Stomach smooth muscle (tissue), 2 donors: Measurements from ENCODE around the gene GPS1.

Experiments
- H3K27ac ChIP-seq: one replicate; pipeline ENCODE4 v1.7.0; 2013; ENCODE audit warnings: mild to moderate bottlenecking, low read length, inconsistent platforms
- H3K27me3 ChIP-seq, 2 donors: one replicate each; pipeline ENCODE4 v1.7.0; 2013; ENCODE audit warnings: low read length in 2 of 2; ENCODE audit not compliant: insufficient read depth in 2 of 2, control insufficient read depth in 1 of 2
- H3K36me3 ChIP-seq, 2 donors: one replicate each; pipeline ENCODE4 v1.7.0; 2013; ENCODE audit warnings: low read length in 2 of 2; ENCODE audit not compliant: control insufficient read depth in 2 of 2, insufficient read depth in 2 of 2
- H3K4me1 ChIP-seq: one replicate; pipeline ENCODE4 v1.7.0; 2013; ENCODE audit warnings: low read length; ENCODE audit not compliant: control insufficient read depth, insufficient read depth
- H3K4me3 ChIP-seq, 2 donors: one replicate each; pipeline ENCODE4 v1.7.0; 2013; ENCODE audit warnings: low read length in 2 of 2
- H3K9ac ChIP-seq, 2 donors: one replicate each; pipeline ENCODE4 v1.7.0; 2013; ENCODE audit warnings: low read length in 2 of 2, mild to moderate bottlenecking in 1 of 2
- H3K9me3 ChIP-seq, 2 donors: one replicate each; pipeline ENCODE4 v1.7.0; 2013; ENCODE audit warnings: low read length in 2 of 2; ENCODE audit not compliant: control insufficient read depth in 2 of 2
- donor health status: healthy.
- donor health status: Pancreatic carcinoma.

Gene GPS1

DNA sequence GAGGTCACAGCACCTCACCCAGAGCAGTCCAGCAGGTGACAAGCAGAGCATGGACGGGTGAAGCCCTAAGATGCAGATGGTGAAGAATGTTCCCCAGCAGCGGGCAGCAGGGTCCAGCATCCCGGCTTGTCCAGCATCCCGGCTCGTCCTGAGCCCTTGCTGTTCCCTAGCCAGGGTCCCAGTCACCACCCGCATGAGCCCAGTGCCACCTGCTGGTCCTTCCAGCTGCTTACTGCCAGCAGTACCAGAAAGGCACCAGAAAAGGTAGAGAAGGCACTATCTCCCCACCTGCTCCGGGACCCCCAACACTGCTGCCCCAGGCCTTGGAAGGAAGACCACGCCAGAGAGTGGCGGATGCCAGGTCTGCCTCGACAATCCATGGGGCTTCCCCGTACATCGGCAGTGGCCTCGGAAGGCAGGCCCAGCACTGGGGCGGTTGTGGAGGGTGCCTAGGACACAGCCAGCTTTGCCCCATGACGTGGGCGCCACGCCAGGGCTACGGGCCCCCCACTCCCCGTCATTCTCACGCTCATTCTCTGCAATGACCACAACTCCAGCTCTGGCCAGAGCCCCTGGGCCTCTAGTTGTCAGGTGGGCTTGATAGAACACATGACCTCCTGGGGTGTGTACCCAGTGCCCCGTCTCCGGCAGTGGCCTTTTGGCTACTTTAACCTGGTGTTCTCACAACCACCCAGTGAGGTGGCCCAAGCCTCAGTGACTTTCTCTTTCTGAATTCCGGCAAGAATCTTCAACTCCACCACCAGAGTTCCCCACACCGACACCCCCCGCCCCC, 30.4 kb upstream of the GPS1 start:
- H3K36me3 ChIP-seq = peaks cover 3 to 5% of the 10 kb centered on the region in 2 donors
- no peaks in the 10 kb centered on the region for H3K27me3 ChIP-seq
- H3K9me3 ChIP-seq = no peaks in the 10 kb centered on the region
- H3K27ac ChIP-seq = no peak overlapping the region
- H3K4me1 ChIP-seq = peaks cover 37% of the 10 kb centered on the region
- H3K9ac ChIP-seq = peak overlapping the region; percentile 80 to 83
- peak overlapping the region; percentile 66 to 85 for H3K4me3 ChIP-seq

DNA sequence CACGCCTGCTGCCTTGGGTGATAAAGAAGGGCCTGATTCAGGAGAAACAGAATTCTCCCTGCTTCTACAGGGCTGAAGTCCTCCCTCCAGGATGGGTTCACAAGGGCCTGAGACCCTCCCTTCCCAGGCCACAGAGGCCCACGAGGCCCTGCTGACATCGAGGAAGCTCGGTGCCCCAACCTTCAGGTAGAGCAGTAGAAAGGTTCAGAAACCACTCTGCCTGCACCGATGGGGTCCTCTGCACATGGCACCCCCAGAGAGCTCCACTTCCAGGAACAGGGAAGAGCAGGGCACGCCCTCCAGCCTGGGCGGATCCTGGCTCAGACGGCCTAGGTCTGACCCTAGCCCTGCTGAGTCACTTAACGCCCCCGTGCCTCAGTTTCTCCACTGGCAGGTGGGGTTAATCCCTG, 29.8 kb upstream of the GPS1 start:
- H3K4me1 ChIP-seq = peaks cover 37% of the 10 kb centered on the region
- H3K36me3 ChIP-seq = peaks cover 3 to 5% of the 10 kb centered on the region in 2 donors
- peak overlapping the region; percentile 66 to 85 for H3K4me3 ChIP-seq
- H3K27me3 ChIP-seq = no peaks in the 10 kb centered on the region
- H3K27ac ChIP-seq = no peak overlapping the region
- no peaks in the 10 kb centered on the region for H3K9me3 ChIP-seq
- peak overlapping the region; percentile 80 to 83 for H3K9ac ChIP-seq

DNA sequence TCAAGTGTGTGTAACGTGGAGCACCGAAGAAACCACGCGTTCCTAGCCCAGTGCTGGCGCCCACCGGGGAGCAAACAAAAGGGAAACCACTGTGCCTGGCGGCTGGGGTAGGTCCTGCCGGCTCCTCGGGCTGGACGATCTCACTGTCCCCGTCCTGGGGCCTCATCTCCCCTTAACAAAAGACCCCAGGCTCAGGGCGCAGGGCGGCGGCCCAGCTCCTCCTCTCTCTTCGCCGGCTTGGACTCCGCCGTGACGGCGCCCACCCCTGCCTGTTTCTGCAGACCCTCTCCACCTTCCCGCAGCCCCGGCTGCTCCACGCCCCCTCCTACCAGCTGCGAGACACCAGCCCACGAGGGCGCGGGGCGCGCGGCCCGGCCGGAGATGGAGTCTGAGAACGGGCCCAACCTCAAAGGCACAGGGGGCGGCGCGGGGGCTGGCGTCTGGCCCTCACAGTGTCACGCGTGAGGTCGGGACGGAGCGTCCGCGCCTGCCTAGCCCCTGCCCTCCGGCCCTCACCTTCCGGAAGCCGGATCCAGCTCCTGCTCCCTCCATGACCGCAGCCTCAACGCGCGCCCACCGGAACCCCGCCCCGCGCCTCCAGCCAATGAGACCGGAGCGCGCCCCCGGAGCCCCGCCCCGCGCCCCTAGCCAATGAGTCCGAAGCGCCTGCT, 29.3 kb upstream of the GPS1 start, which contains the start of gene CENPX:
Gene CENPX (minus strand): TSS at position 569 of the 671 bp plus-strand sequence. CDS start 17 bp downstream, at position 552.
- peak within 1 kb of the TSS; percentile 80 to 83 for H3K9ac ChIP-seq
- H3K9me3 ChIP-seq = no peaks in the 10 kb centered on the region
- peaks cover 3 to 5% of the 10 kb centered on the region in 2 donors for H3K36me3 ChIP-seq
- H3K27me3 ChIP-seq = no peaks in the 10 kb centered on the region
- H3K27ac ChIP-seq = no peak within 1 kb of the TSS
- H3K4me1 ChIP-seq = peaks cover 37% of the 10 kb centered on the region
- H3K4me3 ChIP-seq = peak within 1 kb of the TSS; percentile 76 to 85

DNA sequence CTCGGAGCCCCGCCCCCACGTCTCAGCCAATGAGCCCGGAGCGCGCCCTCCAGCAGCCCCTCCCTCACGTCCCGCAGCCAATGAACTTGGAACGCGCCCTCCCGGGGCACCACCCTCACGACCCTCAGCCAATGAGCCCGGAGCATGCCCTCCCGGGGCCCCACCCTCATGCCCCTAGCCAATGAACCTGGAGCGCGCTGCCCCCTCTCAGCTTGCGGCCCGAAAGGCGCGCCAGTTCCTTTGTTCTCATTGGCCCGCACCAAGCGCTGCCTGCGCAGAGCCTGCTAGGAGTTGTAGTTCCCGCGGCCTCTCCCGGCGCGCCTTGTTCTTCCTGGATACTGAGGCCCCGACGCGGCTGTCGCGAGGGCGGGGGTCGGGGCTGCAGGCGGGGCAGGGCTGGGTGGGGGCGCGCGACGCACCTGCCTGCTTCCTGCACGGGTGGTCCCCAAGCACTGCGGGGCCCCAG, 28.7 kb upstream of the GPS1 start, which contains the start of gene LRRC45:
Gene LRRC45 (plus strand): TSS at position 325 of the 466 bp plus-strand sequence. CDS start 339 bp downstream, outside the sequence.
- Histone ChIP-seq H3K27ac (no peak within 1 kb of the TSS), H3K36me3 (peaks cover 3 to 5% of the 10 kb centered on the region in 2 donors), H3K4me1 (peaks cover 37% of the 10 kb centered on the region), H3K9me3 (no peaks in the 10 kb centered on the region), H3K4me3 (peak within 1 kb of the TSS; percentile 76 to 85), H3K27me3 (no peaks in the 10 kb centered on the region), H3K9ac (peak within 1 kb of the TSS; percentile 80 to 83)

DNA sequence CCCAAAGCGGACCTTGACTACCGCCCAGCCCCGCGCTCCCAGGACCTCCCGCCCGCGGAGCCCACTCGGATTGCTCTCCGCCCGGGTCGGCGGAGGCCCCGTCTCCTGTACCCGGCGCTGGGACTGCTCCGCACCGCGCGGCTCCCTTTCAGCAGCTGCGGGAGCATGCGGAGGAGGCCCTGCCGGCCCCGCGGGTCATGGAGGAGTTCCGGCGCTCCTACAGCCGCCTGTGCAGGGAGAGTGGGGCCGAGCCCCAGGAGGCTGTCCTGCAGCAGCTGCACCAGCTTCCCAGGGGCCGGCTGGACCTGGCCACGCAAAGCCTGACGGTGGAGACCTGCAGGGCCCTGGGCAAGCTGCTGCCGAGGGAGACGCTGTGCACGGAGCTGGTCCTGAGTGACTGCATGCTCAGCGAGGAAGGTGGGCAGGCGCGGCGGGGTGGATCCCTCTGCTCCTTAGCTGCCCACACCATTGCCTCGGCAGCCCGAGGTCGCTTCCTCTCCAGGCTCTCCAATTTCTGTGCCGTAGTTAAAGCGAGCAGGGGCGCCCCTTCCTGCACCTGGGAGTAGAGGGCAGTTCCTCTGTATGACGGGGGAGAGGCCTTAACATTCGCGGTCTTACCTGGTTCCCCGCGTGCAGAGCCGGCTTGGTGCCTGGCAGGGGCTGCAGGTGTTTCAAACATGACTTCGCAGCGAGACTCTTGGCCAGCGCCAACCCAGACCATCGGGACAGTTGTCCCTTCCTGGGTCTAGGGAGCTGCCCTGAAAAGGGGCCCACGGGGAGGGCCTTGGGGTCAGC, 28.1 kb upstream of the GPS1 start:
- Histone ChIP-seq H3K4me1 (peaks cover 37% of the 10 kb centered on the region), H3K36me3 (peaks cover 2 to 3% of the 10 kb centered on the region in 2 donors), H3K4me3 (peak overlapping the region; percentile 76 to 79), H3K27me3 (no peaks in the 10 kb centered on the region), H3K9ac (peak overlapping the region; percentile 53 to 55), H3K9me3 (no peaks in the 10 kb centered on the region), H3K27ac (no peak overlapping the region)

DNA sequence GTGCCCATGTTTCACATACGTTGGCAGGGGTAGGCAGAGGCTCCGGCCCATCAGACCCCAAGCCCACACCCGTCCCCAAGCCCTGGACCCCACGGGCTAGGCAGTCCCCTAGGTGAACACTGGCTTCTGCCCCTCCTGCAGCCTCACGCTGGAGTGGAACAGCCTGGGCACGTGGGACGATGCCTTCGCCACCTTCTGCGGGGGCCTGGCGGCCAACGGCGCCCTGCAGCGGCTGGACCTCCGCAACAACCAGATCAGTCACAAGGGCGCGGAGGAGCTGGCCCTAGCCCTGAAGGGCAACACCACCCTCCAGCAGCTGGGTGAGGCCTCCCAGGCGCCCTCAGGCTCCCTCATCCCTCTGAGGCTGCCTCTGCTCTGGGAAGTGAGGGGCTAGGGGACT, 26.8 kb upstream of the GPS1 start:
- H3K9me3 ChIP-seq = no peaks in the 10 kb centered on the region

DNA sequence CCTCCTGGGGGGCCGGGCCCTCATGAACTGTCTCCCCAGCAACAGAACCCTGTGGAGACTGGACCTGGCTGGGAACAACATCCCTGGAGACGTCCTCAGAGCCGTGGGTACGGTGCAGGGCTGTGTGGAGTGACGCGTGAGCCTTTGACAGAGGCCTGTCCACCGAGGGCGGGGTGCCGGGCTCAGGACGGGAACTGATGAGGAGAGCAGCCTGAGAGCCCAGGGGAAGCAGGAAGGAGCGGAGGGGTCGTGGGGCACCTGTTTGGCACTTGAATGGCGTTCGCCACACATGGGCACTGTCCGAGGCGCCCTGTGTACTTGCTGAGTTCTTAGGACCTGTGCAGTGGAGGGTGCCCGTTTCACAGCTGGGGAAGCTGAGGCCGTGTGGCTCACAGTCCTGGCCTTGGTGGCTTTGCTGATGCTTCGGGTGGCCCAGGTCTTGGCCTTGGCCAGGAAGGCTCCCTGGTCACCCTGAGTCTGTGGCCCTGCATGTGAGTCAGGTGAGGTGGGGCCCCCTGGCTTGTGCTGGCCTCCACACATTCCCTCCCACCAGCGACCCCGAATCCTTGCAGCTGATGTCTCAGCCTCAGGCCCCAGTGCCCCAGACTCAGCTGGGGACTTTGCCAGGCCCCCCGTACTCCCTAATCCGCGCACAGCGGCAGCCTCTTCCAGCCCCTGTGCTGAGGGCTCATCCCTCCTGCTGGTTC, 26.1 kb upstream of the GPS1 start:
- Histone ChIP-seq H3K4me3 (no peak overlapping the region), H3K9me3 (no peaks in the 10 kb centered on the region), H3K4me1 (peaks cover 45% of the 10 kb centered on the region), H3K36me3 (no peaks in the 10 kb centered on the region), H3K9ac (no peak overlapping the region), H3K27me3 (no peaks in the 10 kb centered on the region), H3K27ac (no peak overlapping the region)

More for the DNA sequence above, 26.8 kb upstream of the GPS1 start:
- H3K9ac ChIP-seq = no peak overlapping the region
- H3K27ac ChIP-seq = no peak overlapping the region
- no peak overlapping the region for H3K4me3 ChIP-seq
- no peaks in the 10 kb centered on the region for H3K36me3 ChIP-seq
- H3K27me3 ChIP-seq = no peaks in the 10 kb centered on the region
- peaks cover 38% of the 10 kb centered on the region for H3K4me1 ChIP-seq

DNA sequence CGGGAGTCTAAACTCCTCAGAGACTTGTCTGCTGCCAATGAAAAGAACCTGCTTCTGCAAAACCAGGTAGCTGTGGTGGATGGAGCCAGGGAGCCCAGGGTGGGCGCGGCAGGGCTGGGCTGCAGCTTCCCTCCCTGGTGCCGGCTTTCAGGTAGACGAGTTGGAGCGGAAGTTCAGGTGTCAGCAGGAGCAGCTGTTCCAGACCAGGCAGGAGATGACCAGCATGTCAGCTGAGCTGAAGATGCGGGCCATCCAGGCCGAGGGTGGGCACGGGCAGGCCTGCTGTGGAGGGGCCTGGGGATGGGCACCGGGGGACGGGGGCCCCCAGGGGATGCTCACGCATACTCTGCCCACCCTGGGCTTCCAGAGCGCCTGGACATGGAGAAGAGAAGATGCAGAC, 23.5 kb upstream of the GPS1 start:
- no peak overlapping the region for H3K9ac ChIP-seq
- H3K27me3 ChIP-seq = peaks cover 0 to 12% of the 10 kb centered on the region in 2 donors
- no peaks in the 10 kb centered on the region for H3K36me3 ChIP-seq
- H3K27ac ChIP-seq = no peak overlapping the region
- peaks cover 40% of the 10 kb centered on the region for H3K4me1 ChIP-seq
- H3K9me3 ChIP-seq = no peaks in the 10 kb centered on the region
- no peak overlapping the region for H3K4me3 ChIP-seq

DNA sequence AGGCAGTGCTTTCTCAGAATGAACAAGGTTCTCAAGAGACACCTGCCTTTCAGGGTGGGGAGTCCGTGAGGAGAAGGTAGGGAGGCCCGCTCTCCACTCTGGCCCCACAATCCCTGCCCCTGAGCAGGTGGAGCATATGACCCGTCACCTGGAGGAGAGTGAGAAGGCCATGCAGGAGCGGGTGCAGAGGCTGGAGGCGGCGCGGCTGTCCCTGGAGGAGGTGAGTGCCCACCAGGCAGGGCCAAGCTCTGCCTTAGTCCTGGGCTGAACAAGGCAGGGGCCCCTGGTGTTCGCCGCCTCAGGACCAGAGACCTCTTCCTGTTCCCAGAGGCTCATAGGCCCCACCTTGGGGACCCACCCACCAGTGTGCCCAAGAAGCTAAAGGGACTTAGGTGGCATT, 22.7 kb upstream of the GPS1 start:
- Histone ChIP-seq H3K9me3 (no peaks in the 10 kb centered on the region), H3K4me1 (peaks cover 33% of the 10 kb centered on the region), H3K9ac (no peak overlapping the region), H3K4me3 (no peak overlapping the region), H3K27me3 (peaks cover 0 to 12% of the 10 kb centered on the region in 2 donors), H3K27ac (no peak overlapping the region), H3K36me3 (no peaks in the 10 kb centered on the region)

DNA sequence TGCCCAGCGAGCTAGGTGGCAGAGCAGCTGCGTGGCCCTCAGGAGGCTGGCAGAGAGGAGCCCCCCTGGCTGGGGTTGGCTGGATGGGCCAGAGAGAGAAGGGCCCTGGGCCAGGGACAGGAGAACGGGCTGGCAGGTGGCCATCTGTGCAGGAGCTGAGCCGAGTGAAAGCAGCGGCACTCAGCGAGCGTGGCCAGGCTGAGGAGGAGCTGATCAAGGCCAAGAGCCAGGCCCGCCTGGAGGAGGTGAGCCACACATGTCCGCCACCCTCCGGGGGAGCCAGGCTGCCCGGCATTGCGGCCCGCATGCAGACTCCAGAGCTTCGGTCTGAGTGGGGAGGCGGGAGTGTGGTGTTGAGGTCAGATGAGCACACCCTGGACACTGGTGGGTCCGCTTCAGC, 22.3 kb upstream of the GPS1 start:
- Histone ChIP-seq H3K36me3 (no peaks in the 10 kb centered on the region), H3K4me3 (no peak overlapping the region), H3K9me3 (no peaks in the 10 kb centered on the region), H3K4me1 (peaks cover 29% of the 10 kb centered on the region), H3K27ac (no peak overlapping the region), H3K9ac (no peak overlapping the region), H3K27me3 (peaks cover 0 to 12% of the 10 kb centered on the region in 2 donors)
